Erythroblast (primary cell): ENCODE measurements around the gene LRRC8A.

Experiments
- GATA1 ChIP-seq: IDR thresholded peaks from 2 replicates; pipeline ENCODE4 v1.6.1; 2011; ENCODE audit warnings: low read depth, mild to moderate bottlenecking, control low read depth, low read length, moderate library complexity
- POLR2A ChIP-seq: IDR thresholded peaks from 2 replicates; pipeline ENCODE4 v1.6.1; 2011; ENCODE audit warnings: mild to moderate bottlenecking, low read length

DNA sequence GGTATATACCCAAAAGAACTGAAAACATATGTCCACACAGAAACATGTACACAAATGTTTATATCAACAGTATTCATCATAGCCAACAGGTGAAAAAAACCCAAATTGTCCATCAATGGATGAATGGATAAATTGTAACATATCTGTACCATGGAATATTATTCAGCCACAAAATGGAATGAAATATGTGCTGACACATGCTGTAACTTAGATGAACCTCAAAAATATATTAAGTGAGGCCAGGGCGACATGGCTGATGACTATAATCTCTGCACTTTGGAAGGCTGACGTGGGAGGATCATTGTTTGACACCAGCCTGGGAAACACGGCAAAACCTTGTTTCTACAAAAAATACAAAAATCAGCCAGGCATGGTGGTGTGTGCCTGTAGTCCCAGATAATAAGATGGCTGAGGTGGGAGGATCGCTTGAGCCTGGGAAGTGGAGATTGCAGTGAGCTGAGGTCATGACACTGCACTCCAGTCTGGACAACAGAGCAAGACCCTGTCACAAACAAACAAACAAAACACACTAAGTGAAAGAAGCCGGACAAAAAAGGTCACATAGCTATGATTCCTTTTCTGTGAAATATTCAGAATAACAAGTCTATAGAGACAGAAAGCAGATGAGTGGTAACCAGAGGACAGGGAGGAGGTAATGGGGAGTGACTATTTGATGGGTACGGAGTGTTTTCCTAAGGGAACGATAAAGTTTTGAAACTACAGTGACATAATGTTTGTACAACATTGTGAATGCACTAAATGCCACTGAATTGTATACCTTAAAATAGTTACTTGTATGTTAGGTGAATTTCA, 11.6 kb upstream of the LRRC8A start:
- TF ChIP-seq POLR2A = no peak
- no peak for TF ChIP-seq GATA1
